HTR-8/SVneo (cell line): ENCODE measurements around the gene TMEM38B.
"Not testable (repeated sequence)": the region's sequence is repeated elsewhere in the genome, so short reads cannot be mapped to it uniquely, and the experiment has no call there.

Experiments
- DNase-seq: peaks from one replicate; pipeline ENCODE4 v3.0.0; 2011; ENCODE audit warnings: low spot score, mixed read lengths; ENCODE audit not compliant: insufficient read length
- FAIRE-seq: peaks from 2 replicates; lab custom pipeline; 2011; peaks lifted over from hg19 to GRCh38; lab: Jason Lieb, UNC

Gene TMEM38B

GRCh38 chr9:105679257-105680022, 14.9 kb upstream of the TMEM38B start:
- no peak for FAIRE-seq

DNA sequence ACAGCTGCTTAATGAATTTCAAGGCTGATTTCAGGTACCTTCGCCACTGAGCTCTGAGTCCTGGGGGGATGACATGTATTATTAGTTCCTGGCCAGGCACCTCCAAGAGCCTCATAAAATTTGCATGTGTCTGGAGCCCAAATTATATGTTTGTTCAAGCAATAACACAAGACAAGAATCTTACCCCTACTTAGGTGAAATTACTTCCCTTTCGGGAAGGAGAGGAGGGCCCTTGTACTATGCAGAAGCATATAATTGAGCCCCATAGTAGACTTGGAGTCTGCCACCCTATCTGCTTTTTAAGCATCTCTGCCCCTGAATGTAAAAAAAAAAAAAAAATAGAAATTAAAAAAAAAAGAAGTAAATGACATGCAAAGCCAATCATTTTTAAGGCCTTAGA, 13.0 kb upstream of the TMEM38B start:
- FAIRE-seq (no peak), DNase-seq (no peak)

More at GRCh38 chr9:105679257-105680022, 14.9 kb upstream of the TMEM38B start:
- no peak for DNase-seq

DNA sequence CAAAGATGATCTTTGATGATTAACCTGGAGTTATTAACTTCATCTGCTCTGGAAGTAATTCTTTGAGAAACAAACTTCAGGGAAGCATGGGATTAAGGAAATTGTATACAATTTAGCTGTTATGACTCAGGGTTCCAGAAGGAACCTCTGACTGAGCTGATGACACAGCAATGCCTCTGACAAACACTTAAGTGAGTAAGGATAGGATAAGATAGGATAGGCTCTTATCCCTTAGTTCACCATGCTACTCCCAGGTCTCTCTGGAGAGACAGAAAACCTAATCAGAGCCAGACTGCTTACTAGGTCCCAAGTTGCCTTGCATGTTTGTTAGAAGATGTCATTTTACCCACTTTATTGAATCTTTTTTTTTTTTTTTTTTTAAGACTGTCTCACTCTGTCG, 12.6 kb upstream of the TMEM38B start:
- DNase-seq: no peak
- FAIRE-seq: no peak

DNA sequence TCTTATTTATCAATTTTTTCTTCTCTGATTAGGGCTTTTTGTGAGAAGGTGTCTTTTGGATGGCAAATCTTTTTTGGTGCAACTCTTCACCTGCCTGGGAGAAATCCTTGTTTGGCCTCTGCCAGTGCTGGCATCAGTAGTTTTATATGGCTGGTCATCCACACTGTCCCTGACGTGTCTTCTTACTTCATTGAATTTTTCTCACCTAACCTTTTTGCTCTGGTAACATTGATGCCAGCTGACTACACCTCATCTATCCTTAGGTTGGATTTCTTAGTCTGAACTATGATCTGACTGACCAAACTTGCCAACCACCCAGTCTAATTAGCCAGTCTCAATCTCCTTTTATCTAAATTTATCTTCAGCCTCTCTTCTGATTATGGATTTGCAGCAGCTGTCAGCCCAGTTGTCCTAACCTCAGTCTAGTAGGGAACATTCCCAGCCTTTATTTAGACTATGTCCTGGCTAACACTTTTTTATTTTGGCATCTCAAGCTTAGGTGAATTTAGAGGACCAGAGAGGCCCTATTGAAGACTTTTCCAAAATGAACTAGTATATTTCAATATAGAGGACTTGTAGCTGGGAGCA, 10.6 kb upstream of the TMEM38B start:
- DNase-seq (no peak), FAIRE-seq (no peak)

DNA sequence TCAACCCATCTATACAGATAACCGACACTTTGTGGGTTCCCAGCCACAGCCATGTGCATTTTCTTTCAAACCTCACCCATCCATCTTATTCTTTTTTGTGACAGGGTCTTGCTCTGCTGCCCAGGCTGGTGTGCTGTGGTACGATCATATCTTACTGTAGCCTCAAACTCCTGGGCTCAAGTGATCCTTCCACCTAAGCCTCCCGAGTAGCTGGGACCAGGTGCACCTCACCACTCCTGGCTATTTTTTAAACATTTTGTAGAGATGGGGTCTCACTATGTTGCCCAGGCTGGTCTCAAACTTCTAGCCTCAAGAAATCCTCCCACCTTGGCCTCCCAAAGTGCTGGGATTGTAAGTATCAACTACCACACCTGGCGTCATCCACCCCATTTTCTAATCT, 7.4 kb upstream of the TMEM38B start:
- no peak for DNase-seq
- no peak for FAIRE-seq

- FAIRE-seq (no peak), DNase-seq (no peak)
These were observed 3.6 kb upstream of the TMEM38B start for GRCh38 chr9:105690742-105691141.

DNA sequence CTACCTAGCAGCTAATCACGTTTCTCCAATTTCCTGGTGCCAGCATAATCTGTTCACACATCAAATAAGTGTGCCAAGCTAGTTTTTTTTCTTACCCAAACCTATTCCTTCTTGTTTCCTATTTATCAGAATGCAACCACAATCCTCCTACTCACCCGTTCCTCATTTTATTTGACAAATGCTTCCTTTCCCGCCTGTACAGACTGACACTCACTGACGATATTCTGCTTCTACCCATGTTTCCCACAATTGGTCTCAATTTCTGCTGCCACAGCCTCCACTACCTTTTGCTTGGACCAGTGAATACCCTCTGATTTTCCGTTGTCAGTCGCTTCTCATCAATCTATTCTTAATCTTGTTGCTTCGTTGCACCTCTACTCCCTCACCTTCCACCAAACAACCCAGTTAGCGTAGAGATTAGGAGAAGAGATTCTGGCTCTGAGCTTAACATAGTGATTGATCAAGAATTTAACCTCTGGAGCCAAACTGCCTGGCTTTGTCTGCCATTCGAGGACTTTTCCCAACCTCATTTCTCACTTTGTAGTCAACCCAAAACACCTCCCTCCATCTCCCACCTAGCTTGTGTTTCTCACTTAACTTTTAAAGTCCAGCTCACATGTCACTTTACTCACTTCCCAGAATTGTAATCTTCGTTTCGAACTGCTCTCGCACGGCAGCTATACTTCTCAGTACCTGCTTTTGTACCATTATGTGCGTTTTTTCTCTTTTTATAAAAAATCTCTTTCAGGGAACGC, 729 bp upstream of the TMEM38B start:
- FAIRE-seq (no peak), DNase-seq (no peak)

DNA sequence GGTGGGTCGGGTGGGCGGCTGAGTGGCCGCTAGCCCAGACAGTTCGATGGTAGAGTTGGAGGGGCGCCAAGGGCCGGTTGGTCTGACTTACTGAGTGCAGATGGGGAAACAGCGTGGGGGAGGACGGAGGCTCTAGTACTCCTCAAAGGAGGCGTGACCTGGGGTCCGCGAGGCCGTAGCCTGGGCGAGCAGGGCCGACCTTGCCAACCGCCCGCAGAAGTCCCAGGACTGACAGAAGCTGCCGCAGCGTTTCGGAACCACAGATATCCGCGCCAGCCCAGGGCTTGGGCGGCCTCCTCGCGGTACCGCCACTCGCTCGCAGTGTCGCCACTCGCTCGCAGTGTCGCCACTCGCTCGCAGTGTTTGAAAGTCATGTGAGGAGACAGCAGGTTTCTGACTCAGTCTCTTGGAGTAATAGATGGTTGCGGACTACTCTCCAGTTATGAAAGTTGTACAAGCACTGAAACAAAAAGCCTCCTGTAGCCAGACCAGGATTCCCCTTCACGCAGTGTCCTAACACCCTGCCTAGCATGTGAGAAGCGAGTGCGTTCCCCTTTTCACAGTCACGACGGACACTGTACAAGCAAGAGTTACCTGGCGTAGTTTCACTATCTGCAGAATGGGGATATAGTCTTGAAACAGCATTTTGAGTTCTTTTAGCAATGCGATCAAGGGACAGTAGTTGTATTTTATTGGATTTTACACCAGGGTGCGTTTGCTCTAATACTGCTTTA, 674 bp downstream of the TMEM38B start:
- peak; percentile 44 for DNase-seq
- FAIRE-seq: no peak

DNA sequence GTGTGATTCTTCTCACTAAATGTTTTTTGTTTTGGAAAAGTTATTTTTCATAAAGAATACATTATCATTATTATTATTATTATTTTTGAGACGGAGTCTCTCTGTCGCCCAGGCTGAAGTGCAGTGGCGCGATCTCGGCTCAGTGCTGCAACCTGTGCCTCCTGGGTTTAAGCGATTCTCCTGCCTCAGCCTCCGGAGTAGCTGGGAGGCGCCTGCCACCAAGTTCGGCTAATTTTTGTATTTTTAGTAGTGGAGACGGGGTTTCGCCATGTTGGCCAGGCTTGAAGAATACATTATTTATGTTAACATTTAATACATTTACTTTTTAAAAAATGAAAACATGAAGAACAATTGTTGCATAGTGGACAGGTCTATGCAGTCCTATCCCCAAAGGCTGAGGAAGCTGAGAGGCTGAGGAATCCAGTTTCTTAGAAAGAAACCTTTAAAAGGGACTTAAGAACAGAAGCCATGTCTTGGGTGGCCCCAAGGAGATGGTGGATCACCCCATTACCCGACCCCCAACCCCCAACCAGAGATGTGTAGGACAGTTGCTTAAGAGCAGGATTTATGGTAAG, 2.0 kb downstream of the TMEM38B start:
- no peak for DNase-seq
- no peak for FAIRE-seq

GRCh38 chr9:105697871-105698270, 3.5 kb downstream of the TMEM38B start:
- FAIRE-seq: no peak
- no peak for DNase-seq

- FAIRE-seq: no peak
These were observed 4.1 kb downstream of the TMEM38B start for GRCh38 chr9:105698348-105698870.

GRCh38 chr9:105700668-105701067, 6.3 kb downstream of the TMEM38B start:
- FAIRE-seq: no peak
- DNase-seq: no peak

More at GRCh38 chr9:105698348-105698870, 4.1 kb downstream of the TMEM38B start:
- no peak for DNase-seq

DNA sequence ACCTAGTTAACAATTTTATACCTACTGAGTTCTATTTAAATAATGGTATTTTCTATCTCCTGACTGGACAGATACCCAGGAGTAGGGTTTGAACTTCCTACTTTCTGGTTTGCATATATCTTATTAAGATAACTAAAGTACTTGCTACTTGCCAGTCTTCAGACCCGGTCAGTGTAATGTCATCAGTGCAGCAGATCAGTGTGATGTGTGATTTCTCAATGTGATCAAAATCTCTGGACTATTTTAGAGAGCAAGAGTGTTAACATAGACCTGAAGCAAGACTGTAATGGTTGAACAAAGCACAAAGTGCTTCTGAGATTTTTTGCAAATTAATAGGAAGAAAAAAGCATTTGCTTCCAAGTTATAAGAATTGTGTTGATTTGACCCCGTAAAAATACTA, 6.8 kb downstream of the TMEM38B start:
- FAIRE-seq (no peak), DNase-seq (no peak)

DNA sequence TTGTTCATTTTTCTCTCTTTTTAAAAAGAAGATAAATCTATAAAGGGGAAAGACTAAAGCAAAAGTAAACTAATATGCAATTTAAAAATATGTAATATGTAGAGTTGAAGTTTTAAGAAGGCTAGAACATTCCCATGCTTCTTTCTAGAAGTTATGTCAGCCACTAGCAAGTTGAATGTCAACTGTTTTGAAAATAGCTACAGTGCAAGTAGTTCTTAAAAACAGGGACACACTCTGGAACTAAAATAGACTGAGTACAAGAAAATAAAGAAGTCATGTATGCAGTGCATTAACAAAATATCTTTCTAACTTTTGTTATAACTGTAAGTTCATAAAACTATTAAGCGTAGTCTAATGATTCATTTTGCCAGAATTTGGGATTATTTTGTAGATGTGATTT, 7.9 kb downstream of the TMEM38B start:
- FAIRE-seq: no peak
- DNase-seq: no peak

DNA sequence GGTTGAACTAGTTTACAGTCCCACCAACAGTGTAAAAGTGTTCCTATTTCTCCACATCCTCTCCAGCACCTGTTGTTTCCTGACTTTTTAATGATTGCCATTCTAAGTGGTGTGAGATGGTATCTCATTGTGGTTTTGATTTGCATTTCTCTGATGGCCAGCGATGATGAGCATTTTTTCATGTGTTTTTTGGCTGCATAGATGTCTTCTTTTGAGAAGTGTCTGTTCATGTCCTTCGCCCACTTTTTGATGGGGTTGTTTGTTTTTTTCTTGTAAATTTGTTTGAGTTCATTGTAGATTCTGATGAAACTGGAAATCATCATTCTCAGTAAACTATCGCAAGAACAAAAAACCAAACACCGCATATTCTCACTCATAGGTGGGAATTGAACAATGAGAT, 9.3 kb downstream of the TMEM38B start:
- not testable (repeated sequence) for DNase-seq, FAIRE-seq

DNA sequence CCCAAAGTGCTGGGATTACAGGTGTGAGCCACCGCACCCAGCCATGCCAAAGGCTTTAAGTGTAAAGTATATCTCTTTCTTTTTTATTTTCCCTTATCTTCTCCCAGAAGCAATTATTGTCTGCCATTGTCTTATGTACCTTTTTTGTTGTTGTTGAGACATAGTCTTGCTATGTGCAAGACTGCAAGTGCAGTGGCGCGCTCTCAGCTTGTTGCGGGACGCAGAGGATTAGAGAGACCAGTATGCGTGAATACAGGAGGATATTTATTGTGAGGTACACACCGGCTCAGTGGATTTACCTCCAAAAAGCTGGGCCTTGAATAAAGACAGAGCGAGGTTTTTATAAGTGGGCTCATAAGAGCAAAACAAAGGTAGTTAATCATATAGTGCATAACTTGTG, 11.8 kb downstream of the TMEM38B start:
- DNase-seq (no peak), FAIRE-seq (no peak)

DNA sequence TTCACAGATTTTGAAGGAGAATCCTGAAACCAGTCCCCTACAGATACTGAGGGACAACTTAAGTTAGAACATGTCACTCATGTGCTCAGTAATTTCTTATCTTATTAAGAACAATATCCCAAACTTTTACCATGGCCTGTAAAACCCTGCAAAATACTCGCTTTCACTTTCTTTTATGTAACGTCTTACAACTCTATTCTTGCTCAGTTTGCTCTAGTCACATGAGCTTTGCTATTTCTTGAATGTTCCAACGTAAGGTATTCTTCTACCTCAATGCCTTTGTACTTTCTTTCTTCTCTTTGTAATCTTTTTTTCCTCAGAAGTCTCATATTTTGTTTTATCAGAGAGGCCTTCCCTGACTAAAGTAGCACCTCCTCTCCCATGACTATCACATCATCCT, 14.1 kb downstream of the TMEM38B start:
- DNase-seq (no peak), FAIRE-seq (no peak)

DNA sequence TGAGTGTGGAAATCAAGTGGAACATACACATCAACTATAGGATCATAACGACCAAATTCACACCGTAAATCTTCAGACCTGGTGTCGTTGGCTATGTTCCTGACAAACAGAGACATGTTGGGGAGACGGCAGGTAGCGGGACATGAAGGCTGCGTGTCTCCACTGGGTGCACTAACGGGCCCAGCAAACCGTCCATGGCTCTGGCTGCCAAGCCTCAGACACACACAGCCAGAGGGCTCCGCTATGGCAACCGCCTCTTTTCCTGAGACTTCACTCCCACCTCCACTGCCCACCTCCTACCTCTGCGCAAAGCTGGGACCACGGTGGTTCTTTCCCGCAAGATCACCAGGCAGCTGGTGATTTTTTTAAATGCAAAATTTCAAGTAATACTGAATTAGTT, 16.3 kb downstream of the TMEM38B start:
- FAIRE-seq (no peak), DNase-seq (no peak)

DNA sequence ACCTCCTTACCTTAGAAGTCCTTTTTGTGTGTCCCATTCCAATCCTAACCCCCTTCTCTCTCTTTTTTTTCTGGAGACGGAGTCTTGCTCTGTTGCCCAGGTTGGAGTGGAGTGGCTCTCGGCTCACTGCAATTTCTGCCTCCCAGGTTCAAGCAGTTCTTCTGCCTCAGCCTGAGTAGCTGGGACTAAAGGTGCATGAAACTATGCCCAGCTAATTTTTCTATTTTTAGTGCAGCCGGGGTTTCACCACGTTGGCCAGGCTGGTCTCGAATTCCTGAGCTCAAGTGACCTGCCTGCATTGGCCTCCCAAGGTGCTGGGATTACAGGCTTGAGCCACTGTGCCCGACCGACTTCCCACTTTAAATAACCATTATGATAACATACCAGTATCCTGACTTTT, 17.5 kb downstream of the TMEM38B start:
- no peak for DNase-seq
- no peak for FAIRE-seq

DNA sequence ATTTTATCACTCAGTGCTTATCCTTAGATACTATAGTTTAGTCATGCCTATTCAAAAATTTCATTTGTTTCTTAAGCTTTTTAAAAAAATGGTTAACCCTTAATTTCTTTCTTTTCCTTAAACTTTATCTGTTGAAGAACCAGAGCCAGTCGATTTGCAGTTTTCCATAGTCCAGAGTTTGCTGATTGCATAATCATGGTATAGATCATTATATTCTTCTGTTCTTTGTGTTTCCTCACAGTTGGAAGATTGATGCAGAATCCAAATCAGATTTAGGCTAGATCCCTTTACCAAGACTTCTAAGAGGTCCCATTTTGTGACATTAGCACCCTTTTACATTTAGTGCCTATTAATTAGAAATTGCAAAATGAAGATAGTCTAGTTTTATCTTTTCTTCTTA, 18.0 kb downstream of the TMEM38B start:
- DNase-seq: no peak
- FAIRE-seq: no peak
